ENCODE measurements around the gene GNA15.
"Not testable (repeated sequence)": the region's sequence is repeated elsewhere in the genome, so short reads cannot be mapped to it uniquely, and the experiment has no call there.

The GNA15 gene

GRCh38 chr19:3150739-3151329 is 15.0 kb downstream of the GNA15 start:
- no peak for DNase-seq

DNA sequence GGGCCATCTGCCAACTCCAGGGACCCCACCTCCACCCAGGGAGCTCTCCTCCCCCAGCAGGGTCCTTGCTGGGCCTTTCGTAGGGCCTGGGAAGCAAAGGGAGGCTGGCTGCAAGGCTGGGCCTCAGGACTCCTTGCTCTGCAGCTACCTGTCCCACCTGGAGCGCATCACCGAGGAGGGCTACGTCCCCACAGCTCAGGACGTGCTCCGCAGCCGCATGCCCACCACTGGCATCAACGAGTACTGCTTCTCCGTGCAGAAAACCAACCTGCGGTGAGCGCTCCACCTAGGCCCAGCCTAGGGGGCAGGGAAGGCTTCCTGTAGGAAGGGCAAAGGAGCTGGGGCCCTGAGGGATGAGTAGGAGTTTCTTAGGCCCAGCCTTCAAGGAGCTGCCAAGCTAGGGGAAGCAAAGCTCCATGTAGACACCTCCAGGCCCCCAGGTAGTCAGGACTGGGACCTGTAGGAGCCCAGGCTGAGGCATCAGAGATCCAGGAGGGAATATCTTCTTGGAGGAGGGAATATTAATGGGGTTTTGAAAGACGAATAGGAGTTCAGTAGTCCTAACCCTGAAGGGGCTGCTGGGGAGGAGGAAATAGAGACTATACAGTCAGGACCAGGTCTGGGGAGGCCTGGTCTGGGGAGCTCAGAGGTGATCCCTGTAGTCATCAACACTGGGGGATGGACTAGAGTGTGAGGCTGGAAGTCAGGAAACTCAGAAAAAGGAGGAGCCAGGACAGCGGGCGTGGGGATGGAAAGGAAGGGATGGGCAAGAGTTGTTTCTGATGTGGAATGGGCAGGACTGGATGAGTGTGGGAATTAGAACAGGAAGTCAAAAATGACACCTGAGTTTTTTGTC is 16.0 kb downstream of the GNA15 start:
- no peak for DNase-seq

- no peak for DNase-seq
These were observed 16.6 kb downstream of the GNA15 start for GRCh38 chr19:3152419-3152780.

DNA sequence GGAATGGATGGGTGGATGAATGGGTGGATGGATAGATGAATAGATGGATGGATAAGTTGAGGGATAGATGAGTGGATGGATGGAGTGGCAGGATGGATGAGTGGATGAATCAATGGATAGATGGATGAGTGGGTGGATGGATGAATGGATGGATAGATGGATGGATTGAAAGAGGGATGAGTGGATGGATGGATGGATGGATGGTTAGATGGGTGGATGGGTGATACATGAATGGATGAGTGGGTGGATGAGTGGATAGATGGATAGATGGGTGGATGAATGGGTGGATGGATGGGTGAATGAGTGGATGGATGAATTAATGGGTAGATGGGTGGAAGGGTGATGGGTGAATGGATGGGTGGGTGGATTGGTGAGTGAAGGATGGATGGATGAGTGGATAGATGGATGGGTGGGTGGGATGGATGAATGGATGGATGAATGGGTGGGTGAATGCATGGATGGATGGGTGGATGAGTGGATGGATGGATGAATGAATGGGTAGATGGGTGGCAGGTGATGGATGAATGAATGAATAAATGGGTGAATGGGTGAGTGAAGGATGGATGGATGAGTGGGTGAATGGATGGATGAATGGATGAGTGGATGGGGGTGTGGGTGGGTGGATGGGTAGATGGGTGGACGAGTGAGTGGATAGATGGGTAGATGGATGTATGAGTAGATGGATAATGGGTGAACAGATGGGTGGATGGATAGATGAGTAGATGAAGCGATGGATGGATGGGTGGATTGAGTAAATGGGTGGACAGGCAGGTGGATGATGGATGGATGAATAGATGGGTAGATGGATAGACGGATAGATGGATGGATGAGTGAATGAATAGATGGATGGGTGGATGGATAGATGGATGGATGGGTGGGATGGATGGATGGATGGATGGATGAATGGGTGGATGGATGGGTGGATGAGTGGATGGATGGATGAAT is 17.7 kb downstream of the GNA15 start:
- DNase-seq, result no peak

DNA sequence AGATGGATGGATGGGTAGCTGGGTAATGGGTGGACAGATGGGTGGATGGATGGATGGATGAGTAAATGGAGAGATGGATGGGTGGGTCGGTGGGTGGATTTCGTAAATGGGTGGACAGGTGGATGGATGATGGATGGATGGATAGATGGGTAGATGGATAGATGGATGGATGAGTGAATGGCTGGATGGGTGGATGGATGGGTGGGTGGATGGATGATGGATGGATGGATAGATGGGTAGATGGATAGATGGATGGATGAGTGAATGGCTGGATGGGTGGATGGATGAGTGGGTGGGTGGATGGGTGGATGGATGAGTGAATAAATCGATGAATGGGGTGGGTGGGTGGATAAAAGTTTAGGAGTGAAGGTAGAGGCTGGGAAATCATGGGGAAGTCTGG is 18.6 kb downstream of the GNA15 start:
- not testable (repeated sequence) for DNase-seq

DNA sequence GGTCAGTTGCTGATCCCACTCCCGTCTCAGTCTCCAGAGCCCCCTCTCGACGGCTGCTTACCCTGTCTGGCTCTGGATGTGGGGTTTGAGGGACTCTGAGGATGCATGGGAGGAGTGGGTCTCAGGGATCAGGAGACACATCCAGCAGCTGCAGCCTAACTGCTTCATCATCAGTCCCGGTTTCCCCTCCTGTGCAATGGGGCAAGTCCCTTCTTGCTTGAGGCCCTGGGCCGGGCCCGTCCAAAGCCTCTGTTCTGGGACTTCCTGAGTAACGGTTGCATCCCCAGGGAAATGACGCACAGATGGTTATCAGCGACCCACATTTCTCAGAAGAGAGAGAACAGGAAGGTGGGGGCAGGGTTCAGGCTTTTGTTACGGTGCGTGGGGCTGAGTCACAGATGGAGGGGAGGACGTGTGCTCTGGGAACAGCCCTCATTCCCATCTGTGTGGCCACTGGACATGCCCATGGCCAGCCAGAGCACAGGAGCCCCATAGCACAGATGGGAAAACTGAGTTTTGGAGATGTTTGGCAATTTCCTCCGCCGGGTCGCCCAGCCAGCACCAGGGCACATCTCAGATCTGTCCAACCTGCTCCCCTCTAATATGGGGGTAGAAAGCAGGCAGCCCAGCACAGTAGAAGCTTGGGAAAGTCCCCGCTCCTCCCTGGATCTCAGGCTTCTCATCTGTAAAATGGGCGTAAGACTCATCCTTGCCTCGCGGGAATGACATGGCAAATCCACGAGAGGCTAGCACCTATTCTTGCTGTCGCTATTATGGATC is 19.3 kb downstream of the GNA15 start:
- DNase-seq, result no peak

DNA sequence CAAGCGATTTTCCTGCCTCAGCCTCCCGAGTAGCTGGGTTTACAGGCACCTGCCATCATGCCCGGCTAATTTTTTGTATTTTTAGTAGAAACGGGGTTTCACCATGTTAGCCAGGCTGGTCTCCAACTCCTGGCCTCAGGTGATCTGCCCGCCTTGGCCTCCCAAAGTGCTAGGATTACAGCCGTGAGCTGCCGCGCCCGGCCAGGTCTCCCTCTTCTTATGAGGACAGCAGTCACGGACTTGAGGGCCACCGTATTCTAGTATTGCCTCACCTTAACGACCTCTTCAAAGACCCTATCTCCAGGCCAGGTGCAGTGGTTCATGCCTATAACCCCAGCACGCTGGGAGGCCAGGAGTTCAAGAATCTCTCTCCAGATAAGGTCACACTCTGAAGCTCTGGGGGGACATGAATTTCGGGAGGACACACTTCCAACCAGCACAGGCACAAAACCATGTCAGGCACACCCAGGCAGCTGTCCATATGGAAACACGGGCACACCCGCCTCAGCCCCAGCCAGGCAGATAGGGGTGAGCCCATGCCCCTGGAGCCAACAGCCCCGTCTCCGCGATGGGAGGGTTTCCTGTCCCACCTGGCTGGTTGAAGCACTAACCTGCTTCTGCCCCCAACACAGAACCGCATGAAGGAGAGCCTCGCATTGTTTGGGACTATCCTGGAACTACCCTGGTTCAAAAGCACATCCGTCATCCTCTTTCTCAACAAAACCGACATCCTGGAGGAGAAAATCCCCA is 21.4 kb downstream of the GNA15 start:
- DNase-seq, result no peak

- DNase-seq, result no peak
These were observed 23.7 kb downstream of the GNA15 start for GRCh38 chr19:3159565-3159964.

GRCh38 chr19:3160219-3160618 is 24.4 kb downstream of the GNA15 start:
- DNase-seq, result no peak

DNA sequence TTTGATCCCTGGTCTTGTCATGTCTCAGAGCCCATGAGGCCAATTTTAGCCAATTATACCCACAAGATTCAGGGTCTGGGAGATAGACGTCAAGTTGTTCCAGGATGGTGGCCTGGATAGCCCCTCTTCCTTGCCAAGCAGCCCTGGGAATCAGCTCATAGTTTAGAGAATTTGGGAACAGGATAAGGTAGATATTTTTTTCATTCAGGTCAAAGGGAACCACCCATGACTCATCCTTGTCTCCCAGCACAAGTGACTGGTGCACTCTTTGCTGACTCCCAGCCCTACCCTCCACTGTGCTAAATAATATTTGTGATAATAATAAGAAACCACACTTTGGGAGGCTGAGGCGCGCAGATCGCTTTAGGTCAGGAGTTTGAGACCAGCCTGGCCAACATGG is 25.6 kb downstream of the GNA15 start:
- DNase-seq, result no peak

- no peak for DNase-seq
These were observed 26.8 kb downstream of the GNA15 start for GRCh38 chr19:3162418-3163229.

DNA sequence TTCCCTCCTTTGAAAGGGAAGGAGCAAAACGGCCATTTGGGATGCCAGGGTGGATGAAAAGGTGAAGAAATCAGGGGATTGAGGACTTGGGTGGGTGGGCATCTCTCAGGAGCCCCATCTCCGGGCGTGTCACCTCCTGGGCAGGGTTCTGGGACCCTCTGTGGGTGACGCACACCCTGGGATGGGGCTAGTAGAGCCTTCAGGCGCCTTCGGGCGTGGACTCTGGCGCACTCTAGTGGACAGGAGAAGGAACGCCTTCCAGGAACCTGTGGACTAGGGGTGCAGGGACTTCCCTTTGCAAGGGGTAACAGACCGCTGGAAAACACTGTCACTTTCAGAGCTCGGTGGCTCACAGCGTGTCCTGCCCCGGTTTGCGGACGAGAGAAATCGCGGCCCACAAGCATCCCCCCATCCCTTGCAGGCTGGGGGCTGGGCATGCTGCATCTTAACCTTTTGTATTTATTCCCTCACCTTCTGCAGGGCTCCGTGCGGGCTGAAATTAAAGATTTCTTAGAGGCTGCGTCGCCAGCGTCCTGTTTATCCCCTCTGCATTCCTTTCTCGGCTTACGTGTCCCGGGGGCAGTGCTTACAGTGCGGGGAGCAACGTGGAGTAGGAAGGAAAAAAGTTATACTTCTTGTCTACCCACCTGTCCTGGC is 27.5 kb downstream of the GNA15 start:
- peak in 1 of 2 experiments; percentile 48 for DNase-seq

GRCh38 chr19:3163943-3164342 is 28.1 kb downstream of the GNA15 start:
- no peak for DNase-seq

GRCh38 chr19:3167533-3168272 is 31.9 kb downstream of the GNA15 start:
- no peak for DNase-seq

- DNase-seq, result no peak
These were observed 36.2 kb downstream of the GNA15 start for GRCh38 chr19:3171894-3172672.

GRCh38 chr19:3172673-3173000 is 36.8 kb downstream of the GNA15 start:
- DNase-seq, result not testable (repeated sequence)

GRCh38 chr19:3175781-3176714 is 40.2 kb downstream of the GNA15 start:
- no peak for DNase-seq

Measured in cerebellar nuclear complex (tissue), 1 donor.